HepG2 (cell line): Measurements from ENCODE around the gene IGLON5. TPM values are rescaled to one million over a fixed set of nuclear protein-coding genes. Genes with fewer than 3 reads are reported as not detected.

Experiments
- ATAC-seq: fragments of 200-7000 bp; cut with Tn5 transposase; 3 replicates; pipeline ENCODE4 v1.9.1; 2020; ENCODE audit warnings: mild to moderate bottlenecking, moderate library complexity
- BruUV-seq: library from RNA; stranded (reverse); fragments of 400-500 nt; replicated peaks from 2 replicates; lab custom pipeline; 2021; lab: Mats Ljungman, UMichigan
- CTCF ChIA-PET: fragments of 300-600 bp; formaldehyde crosslinking; extraction: SDS; loops from one replicate; lab custom pipeline; 2021; ENCODE audit warnings: low total read pairs, inconsistent platforms, low intra/inter-chr PET ratio; lab: Yijun Ruan, JAX
- POLR2A ChIA-PET: fragments of 350-600 bp; sonication (Branson Sonifier 250); formaldehyde crosslinking; loops from one replicate; lab custom pipeline; 2020; ENCODE audit warnings: antibody characterized with exemption, inconsistent platforms; lab: Yijun Ruan, JAX
- DNase-seq: peaks from one replicate; pipeline ENCODE4 v3.0.0-alpha.2; 2015; ENCODE audit warnings: low spot score
- FAIRE-seq: peaks from 3 replicates; lab custom pipeline; 2011; peaks lifted over from hg19 to GRCh38; lab: Jason Lieb, UNC
- H2AFZ ChIP-seq: one replicate; pipeline ENCODE4 v1.6.1; 2011; ENCODE audit warnings: low read length, inconsistent platforms
- H3K27ac ChIP-seq: fragments of 300-600 bp; 3 replicates; pipeline ENCODE4 v1.8.0; 2011; ENCODE audit warnings: mixed run types, mild to moderate bottlenecking, mixed read lengths, low read length, inconsistent platforms; ENCODE audit not compliant: insufficient read depth; ENCODE audit errors: extremely low read length
- H3K27me3 ChIP-seq, 2 experiments: fragments of 200-600 bp in 1 of 2; 2 replicates in 1 of 2; 3 replicates in 1 of 2; pipeline versions ENCODE4 v1.6.0 to v1.8.0; 2011; ENCODE audit warnings: low read length in 2 of 2, mild to moderate bottlenecking in 2 of 2, moderate library complexity in 2 of 2, inconsistent platforms in 1 of 2; ENCODE audit not compliant: insufficient read depth in 2 of 2, control insufficient read depth in 1 of 2
- H3K36me3 ChIP-seq, 2 experiments: fragments of 200-600 bp in 1 of 2; replicated peaks in 1 of 2; 2 replicates in 1 of 2; 3 replicates in 1 of 2; pipeline versions ENCODE4 v1.5.1 to v1.8.0; 2011; ENCODE audit warnings: low read length in 2 of 2, inconsistent platforms in 1 of 2; ENCODE audit not compliant: insufficient read depth in 2 of 2, control insufficient read depth in 1 of 2
- H3K4me1 ChIP-seq: 2 replicates; pipeline ENCODE4 v1.5.1; 2012; ENCODE audit warnings: low read length, inconsistent platforms; ENCODE audit not compliant: insufficient read depth
- H3K4me2 ChIP-seq: 2 replicates; pipeline ENCODE4 v1.6.0; 2011; ENCODE audit warnings: low read depth, low read length, inconsistent platforms
- H3K4me3 ChIP-seq, 3 experiments: fragments of 200-600 bp in 1 of 3; sonication (generic), shearing (Covaris generic) in 1 of 3; replicated peaks in 1 of 3; 2 replicates each; pipeline ENCODE4 v1.5.1; 2011 to 2016; ENCODE audit warnings: low read length in 3 of 3, inconsistent platforms in 2 of 3, low read depth in 2 of 3, mild to moderate bottlenecking in 2 of 3, control low read depth in 1 of 3, mixed read lengths in 1 of 3; ENCODE audit not compliant: insufficient read depth in 1 of 3
- H3K79me2 ChIP-seq: one replicate; pipeline ENCODE4 v1.6.1; 2011; ENCODE audit warnings: low read length, inconsistent platforms; ENCODE audit not compliant: insufficient read depth
- H3K9ac ChIP-seq: 2 replicates; pipeline ENCODE4 v1.6.0; 2011; ENCODE audit warnings: mild to moderate bottlenecking, low read depth, low read length, inconsistent platforms; ENCODE audit not compliant: insufficient read depth
- H3K9me3 ChIP-seq: 2 replicates; pipeline ENCODE4 v1.5.1; 2012; ENCODE audit warnings: mild to moderate bottlenecking, low read length
- H4K20me1 ChIP-seq: 2 replicates; pipeline ENCODE4 v1.6.0; 2011; ENCODE audit warnings: inconsistent platforms, mild to moderate bottlenecking, low read length, moderate library complexity; ENCODE audit not compliant: insufficient read depth
- CREBL2 ChIP-seq: sonication (generic); formaldehyde crosslinking; IDR thresholded peaks from 2 replicates; pipeline ENCODE4 v1.8.1; 2023; ENCODE audit warnings: missing genetic modification reagents, mild to moderate bottlenecking, borderline replicate concordance
- FOXC1 ChIP-seq: sonication (generic); formaldehyde crosslinking; IDR thresholded peaks from 2 replicates; pipeline ENCODE4 v1.8.0; 2022; ENCODE audit warnings: mild to moderate bottlenecking, missing genetic modification reagents, borderline replicate concordance
- HINFP ChIP-seq: sonication (generic); formaldehyde crosslinking; IDR thresholded peaks from 2 replicates; pipeline ENCODE4 v1.4.0; 2020; ENCODE audit warnings: low read depth, mild to moderate bottlenecking, missing genetic modification reagents
- MBNL3 ChIP-seq: fragments of 250-450 bp; sonication (Bioruptor Pico); conservative IDR thresholded peaks from 2 replicates; pipeline ENCODE4 v1.8.0; 2022; ENCODE audit warnings: mild to moderate bottlenecking, inconsistent platforms
- MYNN ChIP-seq: sonication (generic); formaldehyde crosslinking; IDR thresholded peaks from 2 replicates; pipeline ENCODE4 v1.4.0; 2020; ENCODE audit warnings: mild to moderate bottlenecking, low read depth, missing genetic modification reagents
- PAX8 ChIP-seq: sonication (generic); formaldehyde crosslinking; IDR thresholded peaks from 2 replicates; pipeline ENCODE4 v1.8.0; 2022; ENCODE audit warnings: mild to moderate bottlenecking, missing genetic modification reagents, borderline replicate concordance
- RBM39 ChIP-seq: fragments of 200-400 bp; formaldehyde crosslinking; IDR thresholded peaks from one replicate; pipeline ENCODE4 v1.6.1; 2018; ENCODE audit warnings: antibody characterized with exemption, mild to moderate bottlenecking, low read depth, low read length; ENCODE audit not compliant: poor library complexity, severe bottlenecking
- RNF2 ChIP-seq: fragments of 450-650 bp; conservative IDR thresholded peaks from 2 replicates; pipeline ENCODE4 v1.6.1; 2016; ENCODE audit warnings: low read depth
- TBP ChIP-seq: sonication (generic); formaldehyde crosslinking; IDR thresholded peaks from 2 replicates; pipeline ENCODE4 v1.5.0; 2020; ENCODE audit warnings: missing genetic modification reagents
- ZEB1 ChIP-seq: IDR thresholded peaks from 2 replicates; pipeline ENCODE4 v1.6.1; 2012; ENCODE audit warnings: mild to moderate bottlenecking, low read depth, inconsistent platforms; ENCODE audit not compliant: insufficient replicate concordance
- ZNF24 ChIP-seq: fragments of 450-650 bp; IDR thresholded peaks from 2 replicates; pipeline ENCODE4 v1.6.1; 2017; ENCODE audit warnings: antibody characterized with exemption, mild to moderate bottlenecking
- ZNF326 ChIP-seq: sonication (generic); formaldehyde crosslinking; IDR thresholded peaks from 2 replicates; pipeline ENCODE4 v1.4.0; 2020; ENCODE audit warnings: missing genetic modification reagents, borderline replicate concordance
- ZNF510 ChIP-seq: sonication (generic); formaldehyde crosslinking; IDR thresholded peaks from 2 replicates; pipeline ENCODE4 v1.4.0; 2020; ENCODE audit warnings: low read depth, mild to moderate bottlenecking, missing genetic modification reagents
- ZNF841 ChIP-seq: sonication (generic); formaldehyde crosslinking; IDR thresholded peaks from 2 replicates; pipeline ENCODE4 v1.8.1; 2023; ENCODE audit warnings: missing genetic modification reagents, borderline replicate concordance
- WGBS: methylation state at CpG from one replicate; pipeline ENCODE4 v1.1.6; 2017; ENCODE audit warnings: low lambda C conversion rate; 5-methylcytosine and 5-hydroxymethylcytosine counted together
- in situ Hi-C: cut with HindIII; loops from 2 replicates; pipeline ENCODE4 v1.10.0; 2017; ENCODE audit warnings: low pct_unique_long_range_greater_than_20kb; ENCODE audit not compliant: extremely low pct_ligation_motif_present
- intact Hi-C: fragments of 100-400 bp; cut with micrococcal nuclease; formaldehyde crosslinking; loops from one replicate; pipeline ENCODE4 v1.10.0; 2022; ENCODE audit not compliant: unreplicated experiment
- polyA plus RNA-seq, 8 experiments: library from polyadenylated mRNA; depleted of rRNA in 3 of 8; stranded (reverse) in 7 of 8; unstranded in 1 of 8; fragments of >200 nt; fragmentation: Illumina TruSeq in 4 of 8; extraction: Trizol in 4 of 8; gene quantifications; 2 replicates each; pipeline versions ENCODE4 v1.2.1 to v1.2.3, GENCODE V29; 2011 to 2016; ENCODE audit warnings: low read depth in 4 of 8, missing spikeins in 1 of 8, mixed read lengths in 1 of 8; ENCODE audit not compliant: insufficient read depth in 1 of 8
- total RNA-seq, 5 experiments: library from RNA; depleted of rRNA; stranded (reverse); fragments of >200 nt; fragmentation: Illumina TruSeq; extraction: Trizol; gene quantifications; 2 replicates each; pipeline ENCODE4 v1.2.3, GENCODE V29; 2016; ENCODE audit warnings: low read depth in 1 of 5

IGLON5 gene
- total and polyA plus RNA-seq, 2 of the 13 experiments (the other 11 are each of a cell fraction or from before 2014, with no cell fraction given), result 0.04 to 5.7 TPM

- no peak overlapping the region for H2AFZ ChIP-seq
- CTCF ChIA-PET, result no interaction called here
- DNase-seq, result no peak
- in situ Hi-C loops, result no loop called here
- 0% methylated on average over 2 of the region's 3 CpGs for WGBS
- H3K79me2 ChIP-seq, result no peaks in the 10 kb centered on the region
- no peaks in the 10 kb centered on the region for H3K9me3 ChIP-seq
- H3K4me1 ChIP-seq, result peaks cover 18% of the 10 kb centered on the region
- BruUV-seq, result no TSS peak
- no peak overlapping the region for H3K4me2 ChIP-seq
- H3K4me3 ChIP-seq, result no peak overlapping the region
- FAIRE-seq, result no peak
- H3K27me3 ChIP-seq, result peaks cover 0 to 15% of the 10 kb centered on the region in 2 experiments; a peak in 3 of 5 replicates
- no peak for ATAC-seq
- POLR2A ChIA-PET, result no interaction called here
- TF ChIP-seq ZNF326 (CRISPR knock-in tag), result no peak
- TF ChIP-seq CREBL2 (CRISPR knock-in tag), result no peak
- TF ChIP-seq ZNF510 (CRISPR knock-in tag), result no peak
- TF ChIP-seq RBM39, result no peak
- no peak for TF ChIP-seq ZNF24
- no peak for TF ChIP-seq PAX8
- no peak for TF ChIP-seq RNF2
- TF ChIP-seq FOXC1 (CRISPR knock-in tag), result no peak
- no peak for TF ChIP-seq MYNN (CRISPR knock-in tag)
- TF ChIP-seq ZEB1, result no peak
- TF ChIP-seq TBP (CRISPR knock-in tag), result no peak
- TF ChIP-seq MBNL3 (CRISPR knock-in tag), result no peak
- TF ChIP-seq HINFP (CRISPR knock-in tag), result no peak
- no peak for TF ChIP-seq ZNF841
- TF ChIP-seq, all 625 proteins: peak for 0
- Histone ChIP-seq H3K27ac (no peak overlapping the region), H3K9ac (no peak overlapping the region), H4K20me1 (no peaks in the 10 kb centered on the region), H3K36me3 (no peaks in the 10 kb centered on the region)
- intact Hi-C loops, result no loop called here
Measured at GRCh38 chr19:51317376-51317775, 5.9 kb downstream of the IGLON5 start.
